ENCODE results near the gene PIP5K1C. TPM values are rescaled to one million over a fixed set of nuclear protein-coding genes. Genes with fewer than 3 reads are reported as not detected.

Gene PIP5K1C
- total and polyA plus RNA-seq, 2 donors (not counting 1 experiment from before 2014, with no cell fraction given) = 10.4 to 46.7 TPM

DNA sequence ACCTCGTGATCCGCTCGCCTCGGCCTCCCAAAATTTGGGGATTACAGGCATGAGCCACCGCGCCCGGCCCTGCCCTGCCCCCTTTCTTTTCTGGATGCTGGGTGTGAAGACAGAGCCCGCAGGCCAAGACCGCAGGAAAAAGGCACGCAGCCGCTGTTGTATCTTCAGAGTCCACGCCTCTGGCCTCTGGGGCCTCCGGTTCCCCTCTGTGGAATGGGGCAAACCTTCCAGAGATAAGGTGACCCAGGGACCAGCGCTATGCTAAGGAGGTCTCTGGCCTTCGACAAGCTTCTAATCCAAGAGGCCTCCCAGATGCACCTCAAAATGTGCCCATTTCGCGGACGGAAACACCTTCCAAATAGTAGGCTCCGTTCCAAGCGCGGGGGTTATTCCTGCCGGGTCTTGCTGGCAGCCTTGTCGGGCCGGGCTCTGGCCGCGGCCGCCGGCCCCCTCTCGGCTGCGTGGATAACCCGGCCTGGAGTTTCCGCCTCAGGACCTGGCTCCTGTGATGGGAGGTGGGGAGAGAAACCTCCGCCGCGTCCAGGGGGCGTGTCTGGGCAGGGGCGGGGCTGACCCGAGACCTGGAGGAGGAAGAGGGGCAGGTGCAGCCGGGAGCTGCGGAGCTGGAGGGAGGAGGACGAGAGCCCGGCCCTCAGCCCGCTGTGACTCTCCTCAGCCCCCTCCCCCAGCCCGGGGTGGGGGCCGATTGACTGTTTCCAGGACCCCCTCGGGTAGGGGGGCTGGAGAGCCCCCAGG, 21.0 kb upstream of the PIP5K1C start:
- peaks cover 0 to 12% (median 0%) of the 10 kb centered on the region in 3 donors for H3K9me3 ChIP-seq (ENCODE audit: control extremely low read depth in 1 of 3, control insufficient read depth in 2 of 3, insufficient read depth in 1 of 3, low read length in 2 of 3)
- ATAC-seq (ENCODE audit: low read depth) (peak; percentile 97), DNase-seq (peak; percentile 87)
- H3K4me2 ChIP-seq (replicated peaks; ENCODE audit: low read depth, low read length, poor library complexity, severe bottlenecking) = peak overlapping the region; percentile 81
- peaks cover 0 to 42% (median 21%) of the 10 kb centered on the region in 4 experiments for H3K27me3 ChIP-seq (replicated peaks in 1 of 4; ENCODE audit: control extremely low read depth in 1 of 4, control insufficient read depth in 3 of 4, insufficient read depth in 4 of 4, low read length in 3 of 4)
- H2AFZ ChIP-seq (ENCODE audit: insufficient read depth, low read depth, low read length, poor library complexity, severe bottlenecking) = peak overlapping the region; percentile 54
- H3K4me3 ChIP-seq (ENCODE audit: control extremely low read depth in 1 of 5, extremely low read depth in 1 of 5, insufficient read depth in 1 of 5, low read depth in 2 of 5, low read length in 4 of 5) = peak overlapping the region in 4 of 5 experiments; percentile 34 to 53 (median 48)
- peak overlapping the region; percentile 49 for H3K9ac ChIP-seq (ENCODE audit: low read length)
- POLR2A ChIA-PET = interaction anchor here (1.2 kb wide), 1 partner anchor 164 kb away, joined by 5 read pairs; no protein-coding TSS in a partner anchor
- H3K27ac Mint-ChIP-seq = no peak overlapping the region
- no peaks in the 10 kb centered on the region for H3K9me3 Mint-ChIP-seq (ENCODE audit: insufficient read depth)
- H3K4me3 Mint-ChIP-seq = peak overlapping the region; percentile 73
- no peak for TF ChIP-seq EZH2 (IDR thresholded peaks at IDR 0.05; ENCODE audit: borderline replicate concordance, insufficient read depth, low read depth, low read length, poor library complexity, severe bottlenecking)
- TF ChIP-seq, protein P1, sequence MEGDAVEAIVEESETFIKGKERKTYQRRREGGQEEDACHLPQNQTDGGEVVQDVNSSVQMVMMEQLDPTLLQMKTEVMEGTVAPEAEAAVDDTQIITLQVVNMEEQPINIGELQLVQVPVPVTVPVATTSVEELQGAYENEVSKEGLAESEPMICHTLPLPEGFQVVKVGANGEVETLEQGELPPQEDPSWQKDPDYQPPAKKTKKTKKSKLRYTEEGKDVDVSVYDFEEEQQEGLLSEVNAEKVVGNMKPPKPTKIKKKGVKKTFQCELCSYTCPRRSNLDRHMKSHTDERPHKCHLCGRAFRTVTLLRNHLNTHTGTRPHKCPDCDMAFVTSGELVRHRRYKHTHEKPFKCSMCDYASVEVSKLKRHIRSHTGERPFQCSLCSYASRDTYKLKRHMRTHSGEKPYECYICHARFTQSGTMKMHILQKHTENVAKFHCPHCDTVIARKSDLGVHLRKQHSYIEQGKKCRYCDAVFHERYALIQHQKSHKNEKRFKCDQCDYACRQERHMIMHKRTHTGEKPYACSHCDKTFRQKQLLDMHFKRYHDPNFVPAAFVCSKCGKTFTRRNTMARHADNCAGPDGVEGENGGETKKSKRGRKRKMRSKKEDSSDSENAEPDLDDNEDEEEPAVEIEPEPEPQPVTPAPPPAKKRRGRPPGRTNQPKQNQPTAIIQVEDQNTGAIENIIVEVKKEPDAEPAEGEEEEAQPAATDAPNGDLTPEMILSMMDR (IDR thresholded peaks at IDR 0.05) = no peak
- H3K4me1 ChIP-seq (ENCODE audit: control insufficient read depth in 2 of 2, insufficient read depth in 2 of 2, low read length in 2 of 2) = peaks cover 16 to 20% of the 10 kb centered on the region in 2 donors
- CTCF ChIA-PET = interaction anchor here (1.1 kb wide), 1 partner anchor 101 kb away, joined by 3 read pairs; no protein-coding TSS in a partner anchor
- no peaks in the 10 kb centered on the region for H4K20me1 ChIP-seq (ENCODE audit: control insufficient read depth, insufficient read depth, low read length, poor library complexity, severe bottlenecking)
- intact Hi-C loops (cut with micrococcal nuclease) = loop anchor here (1.0 kb wide), 1 partner anchor 40 kb away; the partner anchor contains the start of gene APBA3
- H3K36me3 ChIP-seq (replicated peaks in 1 of 2; ENCODE audit: control extremely low read depth in 1 of 2, control insufficient read depth in 1 of 2, extremely low read depth in 1 of 2, insufficient read depth in 2 of 2, low read length in 1 of 2) = no peaks in the 10 kb centered on the region
- peaks cover 21% of the 10 kb centered on the region for H3K27me3 Mint-ChIP-seq
- peaks cover 11% of the 10 kb centered on the region for H3K4me1 Mint-ChIP-seq
- no peaks in the 10 kb centered on the region for H3K79me2 ChIP-seq (ENCODE audit: control insufficient read depth, insufficient read depth, low read length)
- WGBS (ENCODE audit: insufficient coverage) = 31% methylated on average over 35 of the region's 46 CpGs
- no peak overlapping the region for H3K27ac ChIP-seq (ENCODE audit: low read length in 2 of 2)

Data from B cell (primary cell).